ENCODE results near the gene PTPMT1.

DNA sequence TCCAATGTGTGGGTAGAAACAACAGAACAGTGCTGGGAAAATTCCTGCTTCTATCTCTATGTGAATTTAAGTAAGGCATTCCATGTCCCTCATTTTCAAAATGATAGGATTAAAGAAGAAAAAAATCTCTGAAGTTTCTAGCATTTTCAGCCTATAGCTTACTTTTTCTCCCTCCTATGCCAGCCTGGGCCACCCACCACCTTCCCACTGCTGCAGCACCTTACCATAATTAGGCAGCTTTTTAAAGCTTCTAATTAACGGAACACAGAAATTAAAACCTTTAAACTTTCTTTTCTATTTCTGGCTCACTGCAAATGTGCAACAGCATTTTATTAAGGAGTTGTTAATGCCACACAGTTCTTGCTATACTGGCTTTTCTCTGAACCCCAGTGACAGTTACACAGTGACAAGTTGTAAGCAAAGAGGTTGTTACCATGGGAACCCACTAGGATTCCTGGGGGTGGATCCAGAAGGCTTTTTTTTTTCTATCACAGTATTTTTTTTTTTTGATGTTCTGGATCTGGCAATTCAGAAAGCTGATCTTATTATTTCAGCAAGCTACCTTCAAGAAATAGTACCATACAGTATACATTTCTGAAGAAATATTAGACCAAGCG, 32.7 kb upstream of the PTPMT1 start:
- no peak for TF ChIP-seq POLR2A (IDR thresholded peaks at IDR 0.05; ENCODE audit: low read depth, low read length)
- no peak for TF ChIP-seq POLR2AphosphoS5 (IDR thresholded peaks at IDR 0.05; ENCODE audit: low read depth, low read length)
- TF ChIP-seq TAF1 (IDR thresholded peaks at IDR 0.05; ENCODE audit: low read depth, low read length) = no peak
- TF ChIP-seq PAX5 (IDR thresholded peaks at IDR 0.05; ENCODE audit: insufficient read depth, low read length, severe bottlenecking) = no peak
- TF ChIP-seq POU2F2 (IDR thresholded peaks at IDR 0.05; ENCODE audit: low read depth, low read length) = no peak

Measured in GM12891 (cell line).